GM12878 (cell line): ENCODE data around the gene ACOT7. TPM values are rescaled to one million over a fixed set of nuclear protein-coding genes. Genes with fewer than 3 reads are reported as not detected.
A peak's percentile ranks its signal among the peaks of the same experiment; 100 is the strongest.

Source experiments
- BHLHE40 ChIP-seq, 2 experiments: fragments of 450-650 bp in 1 of 2; IDR thresholded peaks; 2 replicates each; pipeline ENCODE4 v1.6.1; 2011 to 2017; ENCODE audit warnings: low read depth in 2 of 2, borderline replicate concordance in 1 of 2, improper control_type of control experiment in 1 of 2, low read length in 1 of 2, mild to moderate bottlenecking in 1 of 2
- BMI1 ChIP-seq: fragments of 450-650 bp; IDR thresholded peaks from 2 replicates; pipeline ENCODE4 v1.6.1; 2016; ENCODE audit warnings: mild to moderate bottlenecking, moderate library complexity, borderline replicate concordance
- CHD1 ChIP-seq: IDR thresholded peaks from 2 replicates; pipeline ENCODE4 v1.6.1; 2012; ENCODE audit warnings: low read depth, low read length, improper control_type of control experiment
- DPF2 ChIP-seq: fragments of 450-650 bp; IDR thresholded peaks from 2 replicates; pipeline ENCODE4 v1.6.1; 2017; ENCODE audit warnings: mild to moderate bottlenecking
- ETV6 ChIP-seq, 2 experiments: fragments of 450-650 bp in 1 of 2; IDR thresholded peaks in 1 of 2; conservative IDR thresholded peaks in 1 of 2; 2 replicates each; pipeline ENCODE4 v1.6.1; 2014; ENCODE audit warnings: antibody characterized with exemption in 1 of 2, borderline replicate concordance in 1 of 2, low read depth in 1 of 2, mild to moderate bottlenecking in 1 of 2, moderate library complexity in 1 of 2
- HDGF ChIP-seq: fragments of 450-650 bp; IDR thresholded peaks from 2 replicates; pipeline ENCODE4 v1.6.1; 2016; ENCODE audit warnings: antibody characterized with exemption
- MXI1 ChIP-seq: fragments of 150-350 bp; IDR thresholded peaks from 2 replicates; pipeline ENCODE4 v1.6.1; 2011; ENCODE audit warnings: low read depth, mild to moderate bottlenecking, inconsistent platforms, low read length, improper control_type of control experiment
- PAX5 ChIP-seq: IDR thresholded peaks from 2 replicates; pipeline ENCODE4 v1.6.1; 2011; ENCODE audit warnings: low read depth, low read length, borderline replicate concordance
- PBX3 ChIP-seq: IDR thresholded peaks from 2 replicates; pipeline ENCODE4 v1.6.1; 2011; ENCODE audit warnings: mild to moderate bottlenecking, low read depth, low read length, moderate library complexity; ENCODE audit not compliant: insufficient replicate concordance
- PKNOX1 ChIP-seq: fragments of 450-650 bp; IDR thresholded peaks from 2 replicates; pipeline ENCODE4 v1.6.1; 2016; ENCODE audit warnings: mild to moderate bottlenecking
- POLR2AphosphoS5 ChIP-seq: IDR thresholded peaks from 2 replicates; pipeline ENCODE4 v1.6.1; 2011; ENCODE audit warnings: mild to moderate bottlenecking, low read length, inconsistent platforms
- POU2F2 ChIP-seq: IDR thresholded peaks from 3 replicates; pipeline ENCODE4 v1.6.1; 2011; ENCODE audit warnings: low read depth, mild to moderate bottlenecking, low read length, borderline replicate concordance
- RELA ChIP-seq: fragments of 450-650 bp; IDR thresholded peaks from 2 replicates; pipeline ENCODE4 v1.8.0; 2014; ENCODE audit warnings: borderline replicate concordance; ENCODE audit not compliant: partially characterized antibody
- STAT1 ChIP-seq: fragments of 450-650 bp; conservative IDR thresholded peaks from 2 replicates; pipeline ENCODE4 v1.6.1; 2014; ENCODE audit warnings: antibody characterized with exemption, mild to moderate bottlenecking
- TCF12 ChIP-seq: IDR thresholded peaks from 2 replicates; pipeline ENCODE4 v1.6.1; 2011; ENCODE audit warnings: low read depth, mild to moderate bottlenecking, low read length
- TCF3 ChIP-seq: IDR thresholded peaks from 2 replicates; pipeline ENCODE4 v1.6.1; 2012; ENCODE audit warnings: low read depth, mild to moderate bottlenecking, low read length, borderline replicate concordance; ENCODE audit not compliant: insufficient read depth
- ZNF24 ChIP-seq: fragments of 450-650 bp; IDR thresholded peaks from 2 replicates; pipeline ENCODE4 v1.6.1; 2017; ENCODE audit warnings: antibody characterized with exemption, mild to moderate bottlenecking
- ZNF274 ChIP-seq: IDR thresholded peaks from one replicate; pipeline ENCODE4 v1.8.0; 2011; ENCODE audit not compliant: insufficient read length, insufficient read depth
- ZNF622 ChIP-seq: fragments of 450-650 bp; IDR thresholded peaks from 2 replicates; pipeline ENCODE4 v1.6.1; 2017; ENCODE audit warnings: mild to moderate bottlenecking, inconsistent platforms
- polyA plus RNA-seq, 11 experiments: library from polyadenylated mRNA; depleted of rRNA in 4 of 11; unstranded in 6 of 11; stranded (reverse) in 5 of 11; fragments of >200 nt; fragmentation: Nextera tagmentation in 4 of 11; fragmentation: Illumina TruSeq in 1 of 11; extraction: Ambion mirVana in 4 of 11; extraction: Trizol in 1 of 11; gene quantifications; 1 replicate in 1 of 11; 2 replicates in 10 of 11; pipeline versions ENCODE4 v1.2.1 to v1.2.3, GENCODE V29; 2011 to 2016; ENCODE audit warnings: inconsistent platforms in 2 of 11, missing spikeins in 2 of 11, low read depth in 1 of 11
- total RNA-seq, 4 experiments: library from RNA; depleted of rRNA in 3 of 4; stranded (reverse); fragments of >200 nt in 3 of 4; fragmentation: Illumina TruSeq in 1 of 4; extraction: Trizol in 1 of 4; gene quantifications; 2 replicates each; pipeline versions ENCODE4 v1.2.1 to v1.2.3, GENCODE V29; 2013 to 2021
- TF ChIP-seq, protein P1 (sequence below): IDR thresholded peaks from 2 replicates; pipeline ENCODE4 v1.6.1; 2011; ENCODE audit warnings: borderline replicate concordance, low read depth, mild to moderate bottlenecking, moderate library complexity, low read length; ENCODE audit not compliant: insufficient read depth, poor library complexity, severe bottlenecking
- TF ChIP-seq, protein P2 (sequence below): fragments of 450-650 bp; IDR thresholded peaks from 2 replicates; pipeline ENCODE4 v1.6.1; 2017; ENCODE audit warnings: mild to moderate bottlenecking, moderate library complexity

Gene ACOT7
- total and polyA plus RNA-seq, 10 of the 15 experiments (the other 5 are each of a cell fraction or from before 2014, with no cell fraction given) = 8.9 to 206 (median 61.2) TPM

GRCh38 chr1:6359216-6360116 is 34.1 kb downstream of the ACOT7 start (continued):
- TF ChIP-seq STAT1 (0 out of 2 replicates have a peak, but pooled peaks have one; percentile 31), DPF2 (peak; percentile 91), ETV6 (conservative IDR thresholded peaks at IDR 0.05 in 1 of 2, IDR thresholded peaks at IDR 0.05 in 1 of 2; ENCODE audit: borderline replicate concordance in 1 of 2, low read depth in 1 of 2) (no peak), POLR2AphosphoS5 (peak; percentile 52; the same call in 1 of the 2 replicates), CHD1 (0 out of 2 replicates have a peak, but pooled peaks have one; percentile 26), POU2F2 (peak; percentile 68; the same call in 2 of the 3 replicates), PAX5 (0 out of 2 replicates have a peak, but pooled peaks have one; percentile 22), HDGF (0 out of 2 replicates have a peak, but pooled peaks have one; percentile 18), PBX3 (peak; percentile 77), TCF3 (peak; percentile 92; the same call in 1 of the 2 replicates), BHLHE40 (IDR thresholded peaks at IDR 0.05; ENCODE audit: borderline replicate concordance in 1 of 2, low read depth in 2 of 2, low read length in 1 of 2) (0 out of 4 replicates have a peak, but pooled peaks have one; percentile 18 to 43), RELA (peak; percentile 53), TCF12 (peak; percentile 90), ZNF24 (no peak), ZNF622 (no peak), ZNF274 (no peak), PKNOX1 (peak; percentile 81), BMI1 (no peak), MXI1 (peak; percentile 85)
- TF ChIP-seq, protein P1, sequence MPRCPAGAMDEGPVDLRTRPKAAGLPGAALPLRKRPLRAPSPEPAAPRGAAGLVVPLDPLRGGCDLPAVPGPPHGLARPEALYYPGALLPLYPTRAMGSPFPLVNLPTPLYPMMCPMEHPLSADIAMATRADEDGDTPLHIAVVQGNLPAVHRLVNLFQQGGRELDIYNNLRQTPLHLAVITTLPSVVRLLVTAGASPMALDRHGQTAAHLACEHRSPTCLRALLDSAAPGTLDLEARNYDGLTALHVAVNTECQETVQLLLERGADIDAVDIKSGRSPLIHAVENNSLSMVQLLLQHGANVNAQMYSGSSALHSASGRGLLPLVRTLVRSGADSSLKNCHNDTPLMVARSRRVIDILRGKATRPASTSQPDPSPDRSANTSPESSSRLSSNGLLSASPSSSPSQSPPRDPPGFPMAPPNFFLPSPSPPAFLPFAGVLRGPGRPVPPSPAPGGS = no peak
- TF ChIP-seq, protein P2, sequence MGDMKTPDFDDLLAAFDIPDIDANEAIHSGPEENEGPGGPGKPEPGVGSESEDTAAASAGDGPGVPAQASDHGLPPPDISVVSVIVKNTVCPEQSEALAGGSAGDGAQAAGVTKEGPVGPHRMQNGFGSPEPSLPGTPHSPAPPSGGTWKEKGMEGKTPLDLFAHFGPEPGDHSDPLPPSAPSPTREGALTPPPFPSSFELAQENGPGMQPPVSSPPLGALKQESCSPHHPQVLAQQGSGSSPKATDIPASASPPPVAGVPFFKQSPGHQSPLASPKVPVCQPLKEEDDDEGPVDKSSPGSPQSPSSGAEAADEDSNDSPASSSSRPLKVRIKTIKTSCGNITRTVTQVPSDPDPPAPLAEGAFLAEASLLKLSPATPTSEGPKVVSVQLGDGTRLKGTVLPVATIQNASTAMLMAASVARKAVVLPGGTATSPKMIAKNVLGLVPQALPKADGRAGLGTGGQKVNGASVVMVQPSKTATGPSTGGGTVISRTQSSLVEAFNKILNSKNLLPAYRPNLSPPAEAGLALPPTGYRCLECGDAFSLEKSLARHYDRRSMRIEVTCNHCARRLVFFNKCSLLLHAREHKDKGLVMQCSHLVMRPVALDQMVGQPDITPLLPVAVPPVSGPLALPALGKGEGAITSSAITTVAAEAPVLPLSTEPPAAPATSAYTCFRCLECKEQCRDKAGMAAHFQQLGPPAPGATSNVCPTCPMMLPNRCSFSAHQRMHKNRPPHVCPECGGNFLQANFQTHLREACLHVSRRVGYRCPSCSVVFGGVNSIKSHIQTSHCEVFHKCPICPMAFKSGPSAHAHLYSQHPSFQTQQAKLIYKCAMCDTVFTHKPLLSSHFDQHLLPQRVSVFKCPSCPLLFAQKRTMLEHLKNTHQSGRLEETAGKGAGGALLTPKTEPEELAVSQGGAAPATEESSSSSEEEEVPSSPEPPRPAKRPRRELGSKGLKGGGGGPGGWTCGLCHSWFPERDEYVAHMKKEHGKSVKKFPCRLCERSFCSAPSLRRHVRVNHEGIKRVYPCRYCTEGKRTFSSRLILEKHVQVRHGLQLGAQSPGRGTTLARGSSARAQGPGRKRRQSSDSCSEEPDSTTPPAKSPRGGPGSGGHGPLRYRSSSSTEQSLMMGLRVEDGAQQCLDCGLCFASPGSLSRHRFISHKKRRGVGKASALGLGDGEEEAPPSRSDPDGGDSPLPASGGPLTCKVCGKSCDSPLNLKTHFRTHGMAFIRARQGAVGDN = peak; percentile 91
